Choroid plexus epithelial cell (primary cell): ENCODE data around the gene AFAP1L2.

Experiments used
- DNase-seq: peaks from one replicate; pipeline ENCODE4 v3.0.0-alpha.2; 2010; ENCODE audit warnings: low read depth
- H3K4me3 ChIP-seq: 2 replicates; pipeline ENCODE4 v1.5.1; 2011; ENCODE audit warnings: low read depth, mild to moderate bottlenecking, control low read depth, low read length, moderate library complexity
- CTCF ChIP-seq: conservative IDR thresholded peaks from 2 replicates; pipeline ENCODE4 v1.5.1; 2011; ENCODE audit warnings: low read depth, mild to moderate bottlenecking, control low read depth, inconsistent platforms, low read length, moderate library complexity

AFAP1L2 gene

GRCh38 chr10:114260366-114260765 lies 143.9 kb downstream of the AFAP1L2 start:
- no peak overlapping the region for H3K4me3 ChIP-seq
- no peak for DNase-seq
- TF ChIP-seq CTCF, result no peak

- no peak for DNase-seq
- TF ChIP-seq CTCF, result no peak
- no peak overlapping the region for H3K4me3 ChIP-seq
Observed at GRCh38 chr10:114259824-114260223, 144.5 kb downstream of the AFAP1L2 start.

GRCh38 chr10:114258274-114258840 lies 145.9 kb downstream of the AFAP1L2 start:
- no peak for TF ChIP-seq CTCF
- no peak for DNase-seq
- no peak overlapping the region for H3K4me3 ChIP-seq

- TF ChIP-seq CTCF, result no peak
- H3K4me3 ChIP-seq, result no peak overlapping the region
- no peak for DNase-seq
Observed at GRCh38 chr10:114257498-114257897, 146.8 kb downstream of the AFAP1L2 start.

GRCh38 chr10:114256822-114257221 lies 147.5 kb downstream of the AFAP1L2 start:
- no peak for DNase-seq
- no peak overlapping the region for H3K4me3 ChIP-seq
- no peak for TF ChIP-seq CTCF

GRCh38 chr10:114256008-114256765 lies 148.1 kb downstream of the AFAP1L2 start:
- TF ChIP-seq CTCF, result no peak
- DNase-seq, result no peak
- H3K4me3 ChIP-seq, result no peak overlapping the region

- no peak for TF ChIP-seq CTCF
- no peak overlapping the region for H3K4me3 ChIP-seq
- DNase-seq, result no peak
Observed at GRCh38 chr10:114255227-114255626, 149.1 kb downstream of the AFAP1L2 start.
